Measurements from ENCODE around the gene TRIM54.

TRIM54 gene, protein sequence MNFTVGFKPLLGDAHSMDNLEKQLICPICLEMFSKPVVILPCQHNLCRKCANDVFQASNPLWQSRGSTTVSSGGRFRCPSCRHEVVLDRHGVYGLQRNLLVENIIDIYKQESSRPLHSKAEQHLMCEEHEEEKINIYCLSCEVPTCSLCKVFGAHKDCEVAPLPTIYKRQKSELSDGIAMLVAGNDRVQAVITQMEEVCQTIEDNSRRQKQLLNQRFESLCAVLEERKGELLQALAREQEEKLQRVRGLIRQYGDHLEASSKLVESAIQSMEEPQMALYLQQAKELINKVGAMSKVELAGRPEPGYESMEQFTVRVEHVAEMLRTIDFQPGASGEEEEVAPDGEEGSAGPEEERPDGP

DNA sequence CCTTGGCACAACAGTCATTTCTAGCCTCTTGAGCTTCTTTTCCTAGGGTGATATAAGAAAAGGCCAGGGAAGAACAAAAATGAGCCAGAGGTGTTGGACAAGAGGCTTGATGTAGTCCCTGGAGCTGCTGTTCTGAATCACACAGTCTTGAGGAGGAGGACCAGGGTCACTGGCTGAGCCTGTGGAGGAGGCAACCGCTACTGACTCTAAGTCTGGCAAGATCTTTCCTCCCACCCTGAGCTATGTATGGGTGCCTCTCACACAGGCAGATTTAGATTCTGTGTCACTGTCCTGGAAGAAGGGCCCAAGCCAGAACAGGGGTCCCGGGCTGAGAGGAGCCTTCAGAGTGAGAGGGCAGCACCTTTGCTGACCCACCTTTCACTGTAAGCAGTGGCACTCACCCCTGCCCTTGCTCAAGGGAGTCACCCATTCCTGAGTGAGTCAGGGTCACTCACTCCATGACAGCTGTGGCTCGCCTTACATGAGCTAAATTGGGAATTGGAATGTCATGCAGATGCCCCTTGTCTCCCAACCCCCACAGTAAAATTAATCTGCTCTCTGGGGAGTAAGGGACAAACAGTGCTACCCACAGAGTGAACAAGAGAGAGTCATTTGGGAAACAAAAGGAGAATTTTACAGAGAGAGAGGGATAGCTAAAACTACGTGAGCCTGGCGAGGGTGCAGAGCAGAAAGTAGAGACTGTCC lies at the start of gene TRIM54:
Gene TRIM54 (plus strand): TSS at position 575 of the 705 bp plus-strand sequence. CDS start 303 bp downstream, outside the sequence.
- DNase-seq: no peak

GRCh38 chr2:27233341-27233740 lies 48.9 kb upstream of the TRIM54 start:
- no peak for DNase-seq

GRCh38 chr2:27236136-27236535 lies 46.1 kb upstream of the TRIM54 start:
- no peak for DNase-seq

DNA sequence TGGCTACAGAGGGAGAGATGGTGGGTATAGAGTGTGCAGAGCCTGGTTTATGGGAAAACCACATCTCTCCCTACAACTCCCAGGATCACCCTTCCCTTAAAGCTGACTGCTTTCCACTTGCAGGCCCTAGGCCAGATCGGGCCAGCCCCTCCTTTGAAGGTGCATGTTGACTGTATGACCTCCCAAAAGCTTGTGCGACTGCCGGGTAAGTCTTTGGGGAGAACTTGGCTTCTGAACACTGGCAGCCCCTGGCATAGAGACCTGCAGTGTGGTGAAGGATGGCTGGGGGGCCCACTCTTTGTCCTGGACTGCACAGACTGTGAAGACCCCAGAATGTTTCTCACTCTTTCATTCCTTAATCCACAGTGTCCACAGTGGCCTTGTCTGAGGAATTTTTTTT lies 45.6 kb upstream of the TRIM54 start:
- no peak for DNase-seq

DNA sequence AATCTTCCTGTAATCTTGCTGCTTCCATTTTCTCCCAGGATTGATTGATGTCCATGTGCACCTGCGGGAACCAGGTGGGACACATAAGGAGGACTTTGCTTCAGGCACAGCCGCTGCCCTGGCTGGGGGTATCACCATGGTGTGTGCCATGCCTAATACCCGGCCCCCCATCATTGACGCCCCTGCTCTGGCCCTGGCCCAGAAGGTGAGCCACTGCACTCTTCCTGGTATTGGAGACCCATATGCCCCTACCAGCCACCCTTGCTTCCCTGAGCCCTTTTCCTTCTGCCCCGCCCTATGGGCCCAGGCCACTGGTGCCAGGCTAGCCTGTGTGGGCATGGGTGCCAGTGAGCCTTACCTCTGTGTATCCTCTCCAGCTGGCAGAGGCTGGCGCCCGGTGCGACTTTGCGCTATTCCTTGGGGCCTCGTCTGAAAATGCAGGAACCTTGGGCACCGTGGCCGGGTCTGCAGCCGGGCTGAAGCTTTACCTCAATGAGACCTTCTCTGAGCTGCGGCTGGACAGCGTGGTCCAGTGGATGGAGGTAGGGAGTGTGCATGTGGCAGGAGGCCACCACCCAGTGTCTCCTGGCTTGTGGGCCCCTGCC lies 44.8 kb upstream of the TRIM54 start:
- DNase-seq: no peak

DNA sequence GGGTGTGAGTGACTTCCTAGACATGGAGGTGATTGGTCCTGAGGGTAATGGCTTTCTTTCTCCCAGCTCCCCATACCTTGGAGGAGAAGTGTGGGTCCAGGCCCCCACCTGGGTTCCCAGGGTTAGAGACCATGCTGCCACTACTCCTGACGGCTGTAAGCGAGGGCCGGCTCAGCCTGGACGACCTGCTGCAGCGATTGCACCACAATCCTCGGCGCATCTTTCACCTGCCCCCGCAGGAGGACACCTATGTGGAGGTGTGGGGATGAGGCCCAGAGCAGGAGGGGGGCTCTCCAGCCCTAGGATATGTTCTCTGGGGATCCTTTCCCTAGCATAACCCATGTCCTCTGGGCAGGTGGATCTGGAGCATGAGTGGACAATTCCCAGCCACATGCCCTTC lies 43.3 kb upstream of the TRIM54 start:
- no peak for DNase-seq

DNA sequence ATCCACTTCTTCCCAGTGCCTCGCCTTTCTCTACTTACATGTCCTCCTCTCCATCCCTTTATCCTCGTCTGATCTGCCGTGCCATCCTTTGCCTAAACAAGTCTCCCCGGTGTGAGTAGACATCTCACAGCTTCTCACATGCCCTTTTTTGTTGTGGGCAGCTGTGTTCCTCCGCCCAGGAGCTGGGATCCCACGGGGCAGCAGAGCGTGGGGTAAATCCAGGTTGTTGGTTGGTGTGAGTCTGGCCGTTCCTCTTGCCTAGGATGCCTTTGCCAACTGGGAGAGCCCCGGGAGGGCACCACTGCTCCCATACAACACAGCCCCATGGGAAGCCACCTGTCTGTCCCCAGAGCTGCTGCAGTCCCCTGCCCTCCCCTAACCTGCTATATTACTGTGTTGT lies 41.8 kb upstream of the TRIM54 start:
- DNase-seq: no peak

DNA sequence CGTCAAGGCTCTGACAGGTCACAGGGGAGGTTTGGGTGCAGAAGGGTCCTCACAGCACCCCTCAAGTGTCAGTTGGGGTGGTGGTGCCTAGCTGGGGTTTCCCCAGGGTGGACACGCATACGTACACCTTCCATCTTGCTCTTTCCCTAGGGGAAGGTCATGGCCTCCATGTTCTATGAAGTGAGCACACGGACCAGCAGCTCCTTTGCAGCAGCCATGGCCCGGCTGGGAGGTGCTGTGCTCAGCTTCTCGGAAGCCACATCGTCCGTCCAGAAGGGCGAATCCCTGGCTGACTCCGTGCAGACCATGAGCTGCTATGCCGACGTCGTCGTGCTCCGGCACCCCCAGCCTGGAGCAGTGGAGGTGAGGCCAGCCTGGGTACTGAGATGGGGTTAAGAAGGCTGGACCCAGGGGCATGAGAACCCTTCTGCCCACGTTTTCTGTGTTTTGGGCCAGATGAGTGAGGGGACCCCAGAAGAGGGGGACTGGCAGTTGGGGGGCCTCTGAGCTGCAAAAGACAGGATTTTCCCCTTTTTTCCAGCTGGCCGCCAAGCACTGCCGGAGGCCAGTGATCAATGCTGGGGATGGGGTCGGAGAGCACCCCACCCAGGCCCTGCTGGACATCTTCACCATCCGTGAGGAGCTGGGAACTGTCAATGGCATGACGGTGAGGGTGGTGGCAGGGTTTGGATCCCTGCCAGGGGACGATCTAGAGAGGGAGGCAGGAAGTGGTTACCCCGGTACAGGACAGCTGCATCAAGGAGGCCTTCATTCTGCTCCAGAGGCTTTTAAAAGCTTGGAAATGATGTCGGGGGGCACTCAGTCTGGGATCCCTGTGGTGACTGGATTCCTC lies 40.2 kb upstream of the TRIM54 start:
- DNase-seq: no peak

- DNase-seq: no peak
These were observed 39.6 kb upstream of the TRIM54 start for GRCh38 chr2:27242614-27242951.

- DNase-seq: no peak
These were observed 38.7 kb upstream of the TRIM54 start for GRCh38 chr2:27243391-27244130.

DNA sequence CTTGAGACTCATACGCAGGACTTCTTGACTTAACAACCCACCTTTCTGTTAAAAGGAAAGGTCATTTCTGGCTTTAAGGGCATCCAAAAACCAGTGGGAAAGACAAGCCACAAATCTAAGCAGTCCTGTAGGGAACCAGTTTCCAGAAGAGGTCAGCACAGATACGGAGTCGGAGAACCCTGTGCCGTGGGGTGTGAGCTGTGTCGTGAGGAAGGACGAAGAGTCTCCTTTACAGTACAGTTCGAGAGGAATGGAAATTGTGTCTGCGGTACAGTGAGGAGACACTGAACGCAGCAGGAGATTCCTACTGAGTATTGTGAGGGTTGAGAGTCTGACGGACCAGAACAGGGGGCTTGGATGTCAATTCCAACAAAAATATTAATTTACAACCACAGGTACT lies 37.1 kb upstream of the TRIM54 start:
- DNase-seq: no peak

DNA sequence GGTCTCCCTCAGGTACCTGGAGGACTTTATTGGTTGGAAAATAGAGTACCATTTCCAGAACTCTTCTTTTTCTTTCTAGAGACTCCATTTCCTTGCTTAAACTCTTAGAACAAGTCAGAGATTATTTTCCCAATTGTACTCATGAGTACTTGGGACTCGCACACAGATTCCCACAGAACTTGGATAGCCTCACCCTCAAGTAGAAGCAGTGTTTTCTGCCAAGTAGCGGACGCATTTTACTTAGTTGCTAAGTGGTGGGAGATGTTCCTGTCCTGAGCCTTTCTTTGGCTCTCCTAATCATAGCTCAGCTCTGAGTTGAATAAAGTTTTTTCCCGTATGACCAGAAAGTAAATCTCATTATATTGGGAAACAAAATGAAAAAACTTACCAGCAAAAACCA lies 36.6 kb upstream of the TRIM54 start:
- DNase-seq: no peak

GRCh38 chr2:27247893-27248292 lies 34.3 kb upstream of the TRIM54 start:
- no peak for DNase-seq

DNA sequence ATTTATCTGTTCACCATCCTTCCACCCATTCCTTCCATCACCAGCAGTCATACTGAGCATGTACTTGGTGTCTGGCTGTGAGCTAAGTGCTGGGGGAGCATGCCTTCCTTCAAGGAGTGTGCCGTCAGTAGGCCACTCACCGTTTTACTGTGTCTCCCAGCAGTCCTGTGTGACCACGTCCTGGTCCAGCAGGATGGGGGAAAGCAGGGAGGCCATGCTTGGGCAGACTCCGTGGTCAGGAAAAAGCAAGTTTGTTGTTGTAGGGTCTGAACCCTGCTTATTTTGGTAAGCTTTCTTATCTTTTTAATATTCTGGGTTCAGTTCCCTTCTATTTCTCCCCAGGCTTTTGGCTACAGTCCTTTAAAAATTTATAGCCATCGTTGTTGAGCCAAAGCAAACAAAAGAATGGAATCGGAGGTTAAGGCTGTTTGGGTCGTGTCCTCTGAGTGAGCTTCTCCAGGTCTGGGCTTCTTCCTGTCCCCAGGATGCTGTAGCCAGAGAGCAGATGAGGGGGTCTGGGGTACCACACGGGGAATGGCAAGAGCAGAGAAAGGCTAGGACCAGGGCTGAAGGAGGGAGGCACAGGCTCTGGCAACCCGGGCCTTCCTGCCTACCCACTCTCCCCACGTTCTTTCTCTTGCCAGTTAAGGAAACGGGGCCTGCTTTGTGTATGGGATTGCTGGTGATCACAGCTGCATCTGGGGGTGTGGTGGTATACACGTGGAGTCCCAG lies 32.9 kb upstream of the TRIM54 start:
- no peak for DNase-seq

DNA sequence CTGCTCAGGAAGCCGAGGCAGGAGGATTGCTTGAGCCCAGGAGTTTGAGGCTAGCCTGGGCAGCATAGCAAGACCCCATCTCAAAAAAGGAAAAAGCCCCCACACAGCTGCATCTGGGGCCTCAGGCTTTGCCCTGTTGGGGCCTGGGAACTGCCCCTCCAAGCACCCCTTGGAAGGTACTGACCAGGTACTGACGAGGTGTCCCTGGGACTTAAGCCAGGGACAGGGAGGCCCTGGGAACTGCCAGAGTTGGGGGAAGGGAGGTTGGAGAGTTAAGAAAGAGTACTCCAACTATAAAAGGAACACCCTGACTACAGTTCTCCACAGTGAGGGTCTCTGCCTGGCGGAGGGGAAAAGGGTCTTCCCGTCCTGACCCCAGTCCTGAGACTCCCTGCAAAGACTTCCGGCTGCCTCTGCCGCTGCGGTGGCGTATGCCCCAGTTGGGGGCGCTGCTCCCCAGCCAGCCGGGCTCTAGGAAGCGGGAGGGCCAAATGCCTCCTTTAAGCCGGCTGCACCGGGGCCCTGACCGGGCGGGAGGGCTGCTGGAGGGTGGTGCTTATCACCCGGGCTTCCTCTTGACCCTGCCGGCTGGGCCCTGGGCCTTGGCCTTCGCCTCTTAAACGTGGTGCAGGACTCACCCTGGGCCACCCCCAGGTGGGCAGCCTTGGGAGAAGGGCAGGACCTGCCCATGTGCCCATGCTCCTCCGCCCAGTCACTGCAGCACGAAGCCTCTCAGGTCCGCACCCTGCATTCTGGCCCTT lies 32.2 kb upstream of the TRIM54 start:
- DNase-seq: no peak

DNA sequence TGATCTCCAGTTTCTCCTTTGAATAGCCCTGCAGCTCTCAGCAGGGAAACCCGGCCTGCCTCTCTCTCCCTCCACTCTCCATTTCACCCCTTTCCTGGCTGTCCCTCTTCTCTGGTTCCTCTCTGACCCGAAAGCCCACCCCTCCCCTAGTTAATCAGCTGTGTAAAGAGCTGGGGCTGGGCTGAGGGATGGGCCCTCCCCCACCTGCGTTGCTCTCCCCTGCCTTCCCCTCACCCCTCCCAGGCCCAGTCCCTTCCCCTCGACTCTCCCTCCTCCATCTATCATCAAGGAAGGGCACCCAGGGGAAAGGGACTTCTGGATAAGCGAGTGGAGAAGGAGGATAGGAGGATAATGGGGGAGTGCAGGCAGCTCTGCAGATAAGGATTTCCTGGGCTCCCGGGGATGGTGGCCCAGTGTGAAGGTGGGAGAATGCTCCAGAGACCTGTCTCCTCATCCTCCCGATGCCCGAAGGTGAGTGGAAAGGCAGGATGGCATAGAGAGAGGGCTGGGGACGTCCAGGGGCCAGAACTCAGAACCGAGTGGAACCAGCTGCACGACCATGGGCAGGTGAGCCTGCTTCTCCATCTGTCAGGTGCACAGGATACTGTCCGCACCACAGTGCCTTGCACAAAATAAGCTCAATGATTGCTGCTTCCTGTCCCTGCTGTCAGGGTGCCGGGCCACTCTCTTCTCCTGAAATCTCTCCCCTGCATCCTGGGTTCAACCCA lies 31.4 kb upstream of the TRIM54 start:
- no peak for DNase-seq

DNA sequence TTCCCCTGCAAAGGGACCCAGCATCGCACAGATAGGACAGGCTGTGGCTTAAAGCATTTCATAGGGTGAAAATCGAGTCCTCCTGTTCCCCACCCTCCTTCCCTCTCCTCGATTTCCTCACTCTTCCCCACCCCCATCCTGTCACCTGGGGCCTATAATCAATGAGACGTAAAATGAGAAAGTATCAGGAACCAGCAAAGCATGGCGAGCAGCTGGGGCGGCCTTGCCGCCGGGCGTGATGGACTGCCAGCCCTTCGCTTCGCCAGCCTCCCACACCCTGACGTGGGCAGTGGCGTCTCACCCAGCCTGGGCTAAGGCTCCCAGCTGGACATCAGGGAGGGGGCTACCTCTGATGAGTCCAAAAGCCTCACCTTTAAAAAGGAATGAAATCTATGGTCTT lies 30.5 kb upstream of the TRIM54 start:
- DNase-seq: no peak

GRCh38 chr2:27255187-27255586 lies 27.0 kb upstream of the TRIM54 start:
- no peak for DNase-seq

- DNase-seq: no peak
These were observed 26.6 kb upstream of the TRIM54 start for GRCh38 chr2:27255660-27256059.

- DNase-seq: no peak
These were observed 25.3 kb upstream of the TRIM54 start for GRCh38 chr2:27256855-27257454.
